WERI-Rb-1 (cell line): ENCODE data around the gene DNAJB1.
"Not testable (repeated sequence)": the region's sequence is repeated elsewhere in the genome, so short reads cannot be mapped to it uniquely, and the experiment has no call there.

Source experiments
- DNase-seq: peaks from one replicate; pipeline ENCODE4 v3.0.0-alpha.2; 2020
- H3K27ac ChIP-seq: fragments of 250-450 bp; sonication (Bioruptor Pico); 2 replicates; pipeline ENCODE4 v1.5.1; 2020; ENCODE audit warnings: mild to moderate bottlenecking, moderate library complexity
- H3K27me3 ChIP-seq: fragments of 250-450 bp; sonication (Bioruptor Pico); 2 replicates; pipeline ENCODE4 v1.5.1; 2021; ENCODE audit warnings: mild to moderate bottlenecking, low read depth, moderate library complexity; ENCODE audit not compliant: insufficient read depth, severe bottlenecking
- H3K36me3 ChIP-seq: fragments of 250-450 bp; sonication (Bioruptor Pico); 2 replicates; pipeline ENCODE4 v1.5.1; 2020; ENCODE audit warnings: mild to moderate bottlenecking, moderate library complexity
- H3K4me3 ChIP-seq: 2 replicates; pipeline ENCODE4 v1.5.1; 2011; ENCODE audit warnings: low read depth, mild to moderate bottlenecking, control low read depth, low read length
- H3K9me3 ChIP-seq: fragments of 250-450 bp; sonication (Bioruptor Pico); 2 replicates; pipeline ENCODE4 v1.5.1; 2021; ENCODE audit warnings: mild to moderate bottlenecking, moderate library complexity; ENCODE audit not compliant: severe bottlenecking
- CTCF ChIP-seq: IDR thresholded peaks from 2 replicates; pipeline ENCODE4 v1.5.1; 2011; ENCODE audit warnings: low read depth, mild to moderate bottlenecking, control low read depth, inconsistent platforms, low read length

Gene DNAJB1

GRCh38 chr19:14545716-14546082, 27.5 kb upstream of the DNAJB1 start:
- no peak for DNase-seq
- H3K36me3 ChIP-seq = peaks cover 23% of the 10 kb centered on the region
- no peak overlapping the region for H3K27ac ChIP-seq
- no peaks in the 10 kb centered on the region for H3K27me3 ChIP-seq
- no peaks in the 10 kb centered on the region for H3K9me3 ChIP-seq
- no peak overlapping the region for H3K4me3 ChIP-seq
- TF ChIP-seq CTCF = no peak

GRCh38 chr19:14544977-14545715, 26.9 kb upstream of the DNAJB1 start:
- no peak overlapping the region for H3K4me3 ChIP-seq
- H3K36me3 ChIP-seq = peaks cover 20% of the 10 kb centered on the region
- no peak for TF ChIP-seq CTCF
- no peak for DNase-seq
- no peaks in the 10 kb centered on the region for H3K9me3 ChIP-seq
- no peak overlapping the region for H3K27ac ChIP-seq
- H3K27me3 ChIP-seq = no peaks in the 10 kb centered on the region

- Histone ChIP-seq H3K27ac (no peak overlapping the region), H3K4me3 (no peak overlapping the region), H3K36me3 (peaks cover 19% of the 10 kb centered on the region), H3K27me3 (no peaks in the 10 kb centered on the region), H3K9me3 (no peaks in the 10 kb centered on the region)
- DNase-seq = no peak
- TF ChIP-seq CTCF = no peak
These were observed 25.9 kb upstream of the DNAJB1 start for GRCh38 chr19:14544047-14544446.

GRCh38 chr19:14542711-14543328, 24.6 kb upstream of the DNAJB1 start:
- Histone ChIP-seq H3K9me3 (no peaks in the 10 kb centered on the region), H3K27ac (no peak overlapping the region), H3K36me3 (peaks cover 16% of the 10 kb centered on the region), H3K4me3 (no peak overlapping the region), H3K27me3 (no peaks in the 10 kb centered on the region)
- DNase-seq = no peak
- TF ChIP-seq CTCF = no peak

- peaks cover 17% of the 10 kb centered on the region for H3K36me3 ChIP-seq
- DNase-seq, H3K9me3 ChIP-seq, H3K27ac ChIP-seq, H3K27me3 ChIP-seq, H3K4me3 ChIP-seq: not testable (repeated sequence)
These were observed 23.8 kb upstream of the DNAJB1 start for GRCh38 chr19:14541979-14542378.

GRCh38 chr19:14540741-14541525, 22.7 kb upstream of the DNAJB1 start:
- Histone ChIP-seq H3K9me3 (no peaks in the 10 kb centered on the region), H3K4me3 (no peak overlapping the region), H3K27me3 (no peaks in the 10 kb centered on the region), H3K36me3 (peaks cover 15% of the 10 kb centered on the region), H3K27ac (no peak overlapping the region)
- no peak for TF ChIP-seq CTCF
- no peak for DNase-seq
